Measurements from ENCODE around the gene NLRC3. TPM values are rescaled to one million over a fixed set of nuclear protein-coding genes. Genes with fewer than 3 reads are reported as not detected.
"Not testable (repeated sequence)": the region's sequence is repeated elsewhere in the genome, so short reads cannot be mapped to it uniquely, and the experiment has no call there.

The NLRC3 gene
- total RNA-seq (2014; rRNA removed): not detected in 2 replicates
- polyA plus RNA-seq (2012): 0.06 TPM

GRCh38 chr16:3577302-3577752, at the start of gene NLRC3:
TSS of gene NLRC3 (minus strand) at chr16:3577403. CDS start at chr16:3565036, 12,367 bp downstream.
- no peak for DNase-seq (ENCODE audit: low read depth)

- peak; percentile 9 for DNase-seq (ENCODE audit: low read depth)
Measured at GRCh38 chr16:3625911-3626732, 48.9 kb upstream of the NLRC3 start.

- no peak for DNase-seq (ENCODE audit: low read depth)
Measured at GRCh38 chr16:3625331-3625730, 48.1 kb upstream of the NLRC3 start.

GRCh38 chr16:3623642-3624041, 46.4 kb upstream of the NLRC3 start:
- DNase-seq (ENCODE audit: low read depth): peak; percentile 38

GRCh38 chr16:3618769-3619141, 41.6 kb upstream of the NLRC3 start:
- peak; percentile 34 for DNase-seq (ENCODE audit: low read depth)

- DNase-seq (ENCODE audit: low read depth): no peak
Measured at GRCh38 chr16:3612510-3613466, 35.6 kb upstream of the NLRC3 start.

GRCh38 chr16:3611146-3611975, 34.2 kb upstream of the NLRC3 start, which contains the start of gene SLX4:
TSS of gene SLX4 (minus strand) at chr16:3611606. CDS start at chr16:3608964, 2,642 bp downstream.
- peak; percentile 87 for DNase-seq (ENCODE audit: low read depth)

- DNase-seq (ENCODE audit: low read depth): peak; percentile 2
Measured at GRCh38 chr16:3610698-3611145, 33.5 kb upstream of the NLRC3 start.

- DNase-seq (ENCODE audit: low read depth): no peak
Measured at GRCh38 chr16:3609895-3610697, 32.9 kb upstream of the NLRC3 start.

GRCh38 chr16:3608976-3609375, 31.8 kb upstream of the NLRC3 start:
- DNase-seq (ENCODE audit: low read depth): not testable (repeated sequence)

- DNase-seq (ENCODE audit: low read depth): no peak
Measured at GRCh38 chr16:3608069-3608468, 30.9 kb upstream of the NLRC3 start.

GRCh38 chr16:3607634-3608033, 30.4 kb upstream of the NLRC3 start:
- DNase-seq (ENCODE audit: low read depth): no peak

GRCh38 chr16:3607161-3607560, 30.0 kb upstream of the NLRC3 start:
- no peak for DNase-seq (ENCODE audit: low read depth)

GRCh38 chr16:3606441-3606840, 29.2 kb upstream of the NLRC3 start:
- no peak for DNase-seq (ENCODE audit: low read depth)

- DNase-seq (ENCODE audit: low read depth): no peak
Measured at GRCh38 chr16:3602320-3602653, 25.1 kb upstream of the NLRC3 start.

GRCh38 chr16:3601614-3602319, 24.6 kb upstream of the NLRC3 start:
- DNase-seq (ENCODE audit: low read depth): no peak

GRCh38 chr16:3599922-3600321, 22.7 kb upstream of the NLRC3 start:
- DNase-seq (ENCODE audit: low read depth): no peak

GRCh38 chr16:3599121-3599520, 21.9 kb upstream of the NLRC3 start:
- DNase-seq (ENCODE audit: low read depth): no peak

- no peak for DNase-seq (ENCODE audit: low read depth)
Measured at GRCh38 chr16:3598236-3598635, 21.0 kb upstream of the NLRC3 start.

GRCh38 chr16:3597676-3598075, 20.5 kb upstream of the NLRC3 start:
- no peak for DNase-seq (ENCODE audit: low read depth)

All from LHCN-M2 (cell line).